HG02973 (cell line): ENCODE results near the gene SETBP1.
"Not testable (repeated sequence)": the region's sequence is repeated elsewhere in the genome, so short reads cannot be mapped to it uniquely, and the experiment has no call there.

Experiments
- ATAC-seq: cut with Tn5 transposase; IDR thresholded peaks from one replicate; pipeline ENCODE4 v1.9.1; 2021; ENCODE audit warnings: moderate library complexity; ENCODE audit not compliant: unreplicated experiment

The SETBP1 gene

GRCh38 chr18:44786688-44787087, 106.0 kb downstream of the SETBP1 start:
- peak; percentile 78 for ATAC-seq

- ATAC-seq: no peak
Measured at GRCh38 chr18:44788334-44788733, 107.6 kb downstream of the SETBP1 start.

GRCh38 chr18:44789710-44790109, 109.0 kb downstream of the SETBP1 start:
- ATAC-seq: no peak

- no peak for ATAC-seq
Measured at GRCh38 chr18:44790860-44791259, 110.2 kb downstream of the SETBP1 start.

GRCh38 chr18:44791520-44791919, 110.8 kb downstream of the SETBP1 start:
- no peak for ATAC-seq

- no peak for ATAC-seq
Measured at GRCh38 chr18:44792456-44793061, 111.9 kb downstream of the SETBP1 start.

GRCh38 chr18:44793194-44793593, 112.5 kb downstream of the SETBP1 start:
- no peak for ATAC-seq

GRCh38 chr18:44793685-44794084, 113.0 kb downstream of the SETBP1 start:
- ATAC-seq: no peak

GRCh38 chr18:44795241-44795640, 114.6 kb downstream of the SETBP1 start:
- no peak for ATAC-seq

- no peak for ATAC-seq
Measured at GRCh38 chr18:44796429-44797428, 116.0 kb downstream of the SETBP1 start.

- ATAC-seq: no peak
Measured at GRCh38 chr18:44798433-44799048, 117.9 kb downstream of the SETBP1 start.

GRCh38 chr18:44799382-44799906, 118.8 kb downstream of the SETBP1 start:
- ATAC-seq: peak; percentile 51

- peak; percentile 52 for ATAC-seq
Measured at GRCh38 chr18:44799907-44800421, 119.3 kb downstream of the SETBP1 start.

- not testable (repeated sequence) for ATAC-seq
Measured at GRCh38 chr18:44800766-44801165, 120.1 kb downstream of the SETBP1 start.

GRCh38 chr18:44801781-44802180, 121.1 kb downstream of the SETBP1 start:
- ATAC-seq: no peak

- ATAC-seq: no peak
Measured at GRCh38 chr18:44802508-44802907, 121.8 kb downstream of the SETBP1 start.

- ATAC-seq: no peak
Measured at GRCh38 chr18:44803019-44803650, 122.4 kb downstream of the SETBP1 start.

- no peak for ATAC-seq
Measured at GRCh38 chr18:44804033-44804432, 123.3 kb downstream of the SETBP1 start.

GRCh38 chr18:44805176-44805575, 124.5 kb downstream of the SETBP1 start:
- no peak for ATAC-seq

- ATAC-seq: no peak
Measured at GRCh38 chr18:44805643-44806042, 125.0 kb downstream of the SETBP1 start.

GRCh38 chr18:44807766-44808165, 127.1 kb downstream of the SETBP1 start:
- ATAC-seq: no peak
